Measurements from ENCODE around the gene C17orf113. TPM values are rescaled to one million over a fixed set of nuclear protein-coding genes. Genes with fewer than 3 reads are reported as not detected.

Gene C17orf113
- total and polyA plus RNA-seq, 2 of the 13 experiments (the other 11 are each of a cell fraction or from before 2014, with no cell fraction given) = 0.87 to 1.1 TPM

- TF ChIP-seq GZF1 (CRISPR knock-in tag; IDR thresholded peaks at IDR 0.05) (no peak), ZBTB20 (CRISPR knock-in tag; IDR thresholded peaks at IDR 0.05; ENCODE audit: borderline replicate concordance, low read depth) (peak; percentile 60; the same call in 1 of the 2 replicates), SCMH1 (CRISPR knock-in tag; IDR thresholded peaks at IDR 0.05; ENCODE audit: borderline replicate concordance) (no peak), CTCF (CRISPR knock-in tag; IDR thresholded peaks at IDR 0.05) (0 out of 2 replicates have a peak, but pooled peaks have one; percentile 8), PRDM10 (CRISPR knock-in tag; IDR thresholded peaks at IDR 0.05; ENCODE audit: low read depth) (peak; percentile 85), TERF1 (CRISPR knock-in tag; IDR thresholded peaks at IDR 0.05) (no peak), ZNF407 (CRISPR knock-in tag; IDR thresholded peaks at IDR 0.05; ENCODE audit: not compliant biosample characterization) (no peak), ZNF331 (CRISPR knock-in tag; IDR thresholded peaks at IDR 0.05) (peak; percentile 14; the same call in 1 of the 2 replicates), ATF3 (CRISPR knock-in tag; IDR thresholded peaks at IDR 0.05) (no peak), MAZ (IDR thresholded peaks at IDR 0.05; ENCODE audit: borderline replicate concordance, low read depth, low read length) (no peak), MAZ (CRISPR knock-in tag; IDR thresholded peaks at IDR 0.05; ENCODE audit: low read depth) (peak; percentile 15; the same call in 1 of the 2 replicates)
Measured at GRCh38 chr17:42075789-42076188, 25.4 kb upstream of the C17orf113 start (continued).

All from HepG2 (cell line).